Neuronal stem cell (in vitro differentiated cells): ENCODE results near the gene MYO15A.

Source experiments
- DNase-seq: peaks from one replicate; pipeline ENCODE4 v3.0.0-alpha.2; 2013; ENCODE audit warnings: low spot score
- H2AFZ ChIP-seq: one replicate; pipeline ENCODE4 v1.6.1; 2013; ENCODE audit warnings: mild to moderate bottlenecking, low read length, inconsistent platforms
- H2AK5ac ChIP-seq: 2 replicates; pipeline ENCODE4 v1.6.1; 2013; ENCODE audit warnings: low read depth, mild to moderate bottlenecking, inconsistent platforms, low read length, moderate library complexity, mixed read lengths
- H2BK120ac ChIP-seq: 2 replicates; pipeline ENCODE4 v1.6.1; 2013; ENCODE audit warnings: low read depth, mild to moderate bottlenecking, inconsistent platforms, low read length, moderate library complexity, mixed read lengths
- H2BK12ac ChIP-seq: one replicate; pipeline ENCODE4 v1.6.1; 2013; ENCODE audit warnings: low read length, inconsistent platforms
- H2BK15ac ChIP-seq: 2 replicates; pipeline ENCODE4 v1.6.1; 2013; ENCODE audit warnings: mild to moderate bottlenecking, low read length, inconsistent platforms, mixed read lengths
- H2BK5ac ChIP-seq: one replicate; pipeline ENCODE4 v1.6.1; 2013; ENCODE audit warnings: inconsistent platforms, mild to moderate bottlenecking, low read length, moderate library complexity
- H3K14ac ChIP-seq: one replicate; pipeline ENCODE4 v1.6.1; 2013; ENCODE audit warnings: low read length, inconsistent platforms
- H3K18ac ChIP-seq: 2 replicates; pipeline ENCODE4 v1.6.1; 2013; ENCODE audit warnings: low read length, inconsistent platforms
- H3K23ac ChIP-seq: 2 replicates; pipeline ENCODE4 v1.6.1; 2013; ENCODE audit warnings: low read depth, mild to moderate bottlenecking, mixed read lengths, low read length, inconsistent platforms; ENCODE audit not compliant: poor library complexity
- H3K27ac ChIP-seq: replicated peaks from 3 replicates; pipeline ENCODE4 v1.5.1; 2013; ENCODE audit warnings: low read length, inconsistent platforms
- H3K27me3 ChIP-seq, 3 experiments: 2 replicates each; pipeline ENCODE4 v1.6.1; 2013; ENCODE audit warnings: low read length in 3 of 3, mild to moderate bottlenecking in 2 of 3, inconsistent platforms in 1 of 3, low read depth in 1 of 3, mixed read lengths in 1 of 3, moderate library complexity in 1 of 3; ENCODE audit not compliant: control insufficient read depth in 3 of 3, insufficient read depth in 3 of 3
- H3K36me3 ChIP-seq, 2 donors: replicated peaks in 1 of 2; 2 replicates each; pipeline ENCODE4 v1.6.1; 2013; ENCODE audit warnings: low read length in 2 of 2; ENCODE audit not compliant: control insufficient read depth in 2 of 2, insufficient read depth in 2 of 2
- H3K4ac ChIP-seq: 2 replicates; pipeline ENCODE4 v1.6.1; 2013; ENCODE audit warnings: inconsistent platforms, mild to moderate bottlenecking, low read length, moderate library complexity
- H3K4me1 ChIP-seq, 2 donors: 1 replicate in 1 of 2; 2 replicates in 1 of 2; pipeline ENCODE4 v1.6.1; 2013; ENCODE audit warnings: low read length in 2 of 2, low read depth in 1 of 2; ENCODE audit not compliant: control insufficient read depth in 2 of 2, insufficient read depth in 1 of 2
- H3K4me2 ChIP-seq: one replicate; pipeline ENCODE4 v1.6.1; 2013; ENCODE audit warnings: mild to moderate bottlenecking, low read length, inconsistent platforms; ENCODE audit not compliant: insufficient read depth, poor library complexity, severe bottlenecking
- H3K4me3 ChIP-seq, 2 donors: 2 replicates each; pipeline ENCODE4 v1.5.1; 2013; ENCODE audit warnings: low read length in 2 of 2, mild to moderate bottlenecking in 2 of 2, inconsistent platforms in 1 of 2, moderate library complexity in 1 of 2
- H3K79me1 ChIP-seq: one replicate; pipeline ENCODE4 v1.6.1; 2013; ENCODE audit warnings: low read depth, mild to moderate bottlenecking, inconsistent platforms, low read length, moderate library complexity
- H3K9ac ChIP-seq: one replicate; pipeline ENCODE4 v1.6.1; 2013; ENCODE audit warnings: mild to moderate bottlenecking, low read depth, low read length, inconsistent platforms; ENCODE audit not compliant: poor library complexity
- H3K9me3 ChIP-seq, 2 donors: replicated peaks in 1 of 2; 2 replicates each; pipeline versions ENCODE3 to v1.6.1; 2013; ENCODE audit warnings: low read length in 2 of 2, mild to moderate bottlenecking in 2 of 2, inconsistent platforms in 1 of 2, low read depth in 1 of 2, mixed read lengths in 1 of 2, moderate library complexity in 1 of 2; ENCODE audit not compliant: control insufficient read depth in 2 of 2, insufficient read depth in 1 of 2
- H4K8ac ChIP-seq: one replicate; pipeline ENCODE4 v1.6.1; 2013; ENCODE audit warnings: low read depth, mild to moderate bottlenecking, inconsistent platforms, low read length, moderate library complexity
- H4K91ac ChIP-seq: one replicate; pipeline ENCODE4 v1.6.1; 2013; ENCODE audit warnings: low read length, low read depth, mild to moderate bottlenecking, inconsistent platforms; ENCODE audit not compliant: poor library complexity
- WGBS, 2 donors: extraction: QIAGEN DNeasy Blood & Tissue Kit; methylation state at CpG; one replicate each; pipeline ENCODE4 v1.1.7; 2013; ENCODE audit warnings: missing lambda C conversion rate in 2 of 2, mixed read lengths in 1 of 2; ENCODE audit not compliant: insufficient read length in 2 of 2, insufficient replicate concordance in 1 of 2; ENCODE audit errors: extremely low coverage in 2 of 2; 5-methylcytosine and 5-hydroxymethylcytosine counted together

Gene MYO15A

GRCh38 chr17:18185391-18185790 lies 76.8 kb downstream of the MYO15A start:
- Histone ChIP-seq H3K36me3 (peaks cover 20 to 51% of the 10 kb centered on the region in 2 donors), H2AK5ac (no peak overlapping the region), H3K4me2 (peak overlapping the region; percentile 69), H3K27ac (no peak overlapping the region), H3K14ac (no peak overlapping the region), H3K23ac (no peak overlapping the region), H2BK12ac (no peak overlapping the region), H3K4me1 (peaks cover 30 to 31% of the 10 kb centered on the region in 2 donors), H4K8ac (no peak overlapping the region), H3K4ac (no peak overlapping the region), H2BK15ac (no peak overlapping the region), H4K91ac (no peak overlapping the region), H2BK5ac (no peak overlapping the region), H2BK120ac (no peak overlapping the region), H2AFZ (no peak overlapping the region), H3K18ac (no peak overlapping the region), H3K79me1 (peaks cover 7% of the 10 kb centered on the region), H3K27me3 (no peaks in the 10 kb centered on the region), H3K4me3 (peak overlapping the region in 1 of 2 donors; percentile 89), H3K9ac (no peak overlapping the region), H3K9me3 (no peaks in the 10 kb centered on the region)
- no CpG with 5 or more reads among the region's 3 CpGs for WGBS, 2 donors
- DNase-seq: no peak

GRCh38 chr17:18185832-18186626 lies 77.5 kb downstream of the MYO15A start:
- Histone ChIP-seq H2BK5ac (no peak overlapping the region), H2BK120ac (no peak overlapping the region), H3K4ac (no peak overlapping the region), H4K91ac (no peak overlapping the region), H4K8ac (no peak overlapping the region), H3K4me3 (peak overlapping the region; percentile 51 to 89), H3K23ac (no peak overlapping the region), H2BK12ac (no peak overlapping the region), H3K9me3 (peaks cover 0 to 2% of the 10 kb centered on the region in 2 donors), H3K14ac (no peak overlapping the region), H3K27ac (no peak overlapping the region), H2BK15ac (no peak overlapping the region), H3K79me1 (peaks cover 7% of the 10 kb centered on the region), H2AK5ac (no peak overlapping the region), H3K27me3 (no peaks in the 10 kb centered on the region), H3K36me3 (peaks cover 23 to 58% of the 10 kb centered on the region in 2 donors), H3K9ac (peak overlapping the region; percentile 36), H2AFZ (no peak overlapping the region), H3K4me1 (peaks cover 30 to 31% of the 10 kb centered on the region in 2 donors), H3K18ac (no peak overlapping the region), H3K4me2 (peak overlapping the region; percentile 69)
- no peak for DNase-seq
- WGBS, 2 donors: no CpG with 5 or more reads among the region's 10 CpGs

DNA sequence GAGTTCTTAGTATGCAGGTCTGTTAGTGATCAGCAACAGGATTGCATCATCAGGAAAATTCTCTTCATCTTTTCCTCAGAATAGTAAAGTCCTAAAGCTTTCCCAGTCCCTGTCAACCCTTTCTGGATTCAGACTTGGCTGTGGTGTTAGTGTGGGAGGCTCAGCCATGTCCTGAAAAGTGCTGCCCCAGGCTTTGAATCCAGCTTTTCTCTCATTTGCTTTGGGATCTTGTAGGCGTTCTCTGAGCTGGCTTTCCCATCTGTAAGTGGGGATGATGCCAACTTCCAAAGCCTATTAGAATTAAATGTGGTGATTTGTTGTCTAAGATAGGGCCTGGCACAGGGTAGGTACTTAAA lies 78.0 kb downstream of the MYO15A start:
- WGBS, 2 donors: no CpG with 5 or more reads among the region's 1 CpG

GRCh38 chr17:18187226-18187625 lies 78.7 kb downstream of the MYO15A start:
- no peak overlapping the region for H3K4ac ChIP-seq
- H2AFZ ChIP-seq: no peak overlapping the region
- no peak for DNase-seq
- H2BK15ac ChIP-seq: no peak overlapping the region
- no CpG with 5 or more reads among the region's 2 CpGs for WGBS, 2 donors
- H3K4me3 ChIP-seq: no peak overlapping the region
- no peak overlapping the region for H2BK12ac ChIP-seq
- H2AK5ac ChIP-seq: no peak overlapping the region
- H3K4me1 ChIP-seq: peaks cover 27 to 28% of the 10 kb centered on the region in 2 donors
- no peak overlapping the region for H4K91ac ChIP-seq
- H3K36me3 ChIP-seq: peaks cover 26 to 69% of the 10 kb centered on the region in 2 donors
- H3K23ac ChIP-seq: no peak overlapping the region
- H3K27ac ChIP-seq: no peak overlapping the region
- no peak overlapping the region for H2BK120ac ChIP-seq
- no peak overlapping the region for H3K9ac ChIP-seq
- no peak overlapping the region for H2BK5ac ChIP-seq
- H3K4me2 ChIP-seq: no peak overlapping the region
- H3K9me3 ChIP-seq: peaks cover 0 to 2% of the 10 kb centered on the region in 2 donors
- no peaks in the 10 kb centered on the region for H3K27me3 ChIP-seq
- no peak overlapping the region for H3K14ac ChIP-seq
- H4K8ac ChIP-seq: no peak overlapping the region
- H3K79me1 ChIP-seq: peaks cover 7% of the 10 kb centered on the region
- no peak overlapping the region for H3K18ac ChIP-seq

More for the DNA sequence above, 78.0 kb downstream of the MYO15A start:
- Histone ChIP-seq H3K27me3 (no peaks in the 10 kb centered on the region), H2AFZ (no peak overlapping the region), H3K27ac (no peak overlapping the region), H2BK15ac (no peak overlapping the region), H3K9ac (no peak overlapping the region), H3K4me1 (peaks cover 30 to 31% of the 10 kb centered on the region in 2 donors), H3K23ac (no peak overlapping the region), H3K14ac (no peak overlapping the region), H2AK5ac (no peak overlapping the region), H3K36me3 (peaks cover 26 to 63% of the 10 kb centered on the region in 2 donors), H3K4me2 (peak overlapping the region; percentile 3), H3K9me3 (peaks cover 0 to 2% of the 10 kb centered on the region in 2 donors), H2BK120ac (no peak overlapping the region), H3K4me3 (peak overlapping the region in 1 of 2 donors; percentile 89), H4K8ac (no peak overlapping the region), H2BK12ac (no peak overlapping the region), H3K79me1 (peaks cover 7% of the 10 kb centered on the region), H3K4ac (no peak overlapping the region), H2BK5ac (no peak overlapping the region), H4K91ac (no peak overlapping the region), H3K18ac (no peak overlapping the region)
- no peak for DNase-seq
